GM12873 (cell line): Measurements from ENCODE around the gene ANO2.

ENCODE experiments used
- CTCF ChIP-seq: IDR thresholded peaks from 2 replicates; pipeline ENCODE4 v1.5.1; 2012; ENCODE audit warnings: low read depth, mild to moderate bottlenecking, moderate library complexity, low read length, control low read depth; ENCODE audit not compliant: insufficient read depth; ENCODE audit errors: missing control alignments

ANO2 gene

GRCh38 chr12:5947006-5947405 is 1.9 kb upstream of the ANO2 start:
- TF ChIP-seq CTCF, result no peak

GRCh38 chr12:5946388-5946787 is 1.3 kb upstream of the ANO2 start:
- TF ChIP-seq CTCF, result no peak

- TF ChIP-seq CTCF, result no peak
Observed at GRCh38 chr12:5944688-5945070, 380 bp downstream of the ANO2 start.

GRCh38 chr12:5944053-5944452 is 1.0 kb downstream of the ANO2 start:
- TF ChIP-seq CTCF, result no peak

- TF ChIP-seq CTCF, result no peak
Observed at GRCh38 chr12:5941907-5942306, 3.2 kb downstream of the ANO2 start.

GRCh38 chr12:5927732-5928516 is 17.1 kb downstream of the ANO2 start:
- TF ChIP-seq CTCF, result no peak

GRCh38 chr12:5925646-5926045 is 19.4 kb downstream of the ANO2 start:
- no peak for TF ChIP-seq CTCF

- no peak for TF ChIP-seq CTCF
Observed at GRCh38 chr12:5924342-5924741, 20.7 kb downstream of the ANO2 start.
